ENCODE results near the gene PNCK. TPM values are rescaled to one million over a fixed set of nuclear protein-coding genes. Genes with fewer than 3 reads are reported as not detected.

Gene PNCK
- total and polyA plus RNA-seq, 2 donors (not counting 1 experiment from before 2014, with no cell fraction given), result 0.33 TPM; not detected in 1

- H3K9ac ChIP-seq (ENCODE audit: insufficient read depth, low read length), result no peak overlapping the region
- no peaks in the 10 kb centered on the region for H3K36me3 ChIP-seq (ENCODE audit: control insufficient read depth, insufficient read depth, low read length)
- H3K27me3 ChIP-seq (ENCODE audit: control insufficient read depth, insufficient read depth, low read length), result peaks cover 9% of the 10 kb centered on the region
- H3K27ac ChIP-seq (ENCODE audit: insufficient read depth, low read length), result no peak overlapping the region
- no peak overlapping the region for H2AFZ ChIP-seq (ENCODE audit: low read length)
- H3K9me3 ChIP-seq (ENCODE audit: control insufficient read depth, insufficient read depth, low read depth, low read length), result no peaks in the 10 kb centered on the region
- no peaks in the 10 kb centered on the region for H4K20me1 ChIP-seq (ENCODE audit: control insufficient read depth, extremely low read depth, insufficient read depth, low read length)
- H3K4me1 ChIP-seq (ENCODE audit: control insufficient read depth, extremely low read depth, insufficient read depth, low read length), result no peaks in the 10 kb centered on the region
- no peaks in the 10 kb centered on the region for H3K79me2 ChIP-seq (ENCODE audit: control insufficient read depth, insufficient read depth, low read length)
- TF ChIP-seq EZH2 (IDR thresholded peaks at IDR 0.05; ENCODE audit: low read length, missing control alignments) (peak; percentile 59), CTCF (conservative IDR thresholded peaks at IDR 0.05 in 1 of 2, IDR thresholded peaks at IDR 0.05 in 1 of 2; ENCODE audit: low read depth in 1 of 2, low read length in 2 of 2) (no peak)
- no peak overlapping the region for H3K4me2 ChIP-seq (ENCODE audit: extremely low read depth, insufficient read depth, low read length)
- no peak for DNase-seq (ENCODE audit: low read depth in 2 of 2)
- no peak overlapping the region for H3K4me3 ChIP-seq (replicated peaks in 1 of 4; ENCODE audit: control extremely low read depth in 1 of 4, insufficient read depth in 1 of 4, low read depth in 3 of 4, low read length in 4 of 4)
Observed at GRCh38 chrX:153648358-153649177, 25.0 kb downstream of the PNCK start.

GRCh38 chrX:153647461-153648357 is 25.9 kb downstream of the PNCK start:
- no peak overlapping the region for H3K27ac ChIP-seq (ENCODE audit: insufficient read depth, low read length)
- H4K20me1 ChIP-seq (ENCODE audit: control insufficient read depth, extremely low read depth, insufficient read depth, low read length), result no peaks in the 10 kb centered on the region
- no peak overlapping the region for H3K4me2 ChIP-seq (ENCODE audit: extremely low read depth, insufficient read depth, low read length)
- H3K36me3 ChIP-seq (ENCODE audit: control insufficient read depth, insufficient read depth, low read length), result no peaks in the 10 kb centered on the region
- H2AFZ ChIP-seq (ENCODE audit: low read length), result no peak overlapping the region
- H3K4me3 ChIP-seq (replicated peaks in 1 of 4; ENCODE audit: control extremely low read depth in 1 of 4, insufficient read depth in 1 of 4, low read depth in 3 of 4, low read length in 4 of 4), result no peak overlapping the region
- no peak overlapping the region for H3K9ac ChIP-seq (ENCODE audit: insufficient read depth, low read length)
- H3K27me3 ChIP-seq (ENCODE audit: control insufficient read depth, insufficient read depth, low read length), result peaks cover 12% of the 10 kb centered on the region
- no peak for DNase-seq (ENCODE audit: low read depth in 2 of 2)
- H3K79me2 ChIP-seq (ENCODE audit: control insufficient read depth, insufficient read depth, low read length), result no peaks in the 10 kb centered on the region
- no peaks in the 10 kb centered on the region for H3K4me1 ChIP-seq (ENCODE audit: control insufficient read depth, extremely low read depth, insufficient read depth, low read length)
- no peaks in the 10 kb centered on the region for H3K9me3 ChIP-seq (ENCODE audit: control insufficient read depth, insufficient read depth, low read depth, low read length)
- TF ChIP-seq CTCF (conservative IDR thresholded peaks at IDR 0.05 in 1 of 2, IDR thresholded peaks at IDR 0.05 in 1 of 2; ENCODE audit: low read depth in 1 of 2, low read length in 2 of 2) (no peak), EZH2 (IDR thresholded peaks at IDR 0.05; ENCODE audit: low read length, missing control alignments) (peak; percentile 66)
